Left renal pelvis (tissue), 4 donors: ENCODE data around the gene SCUBE1. TPM values are rescaled to one million over a fixed set of nuclear protein-coding genes. Genes with fewer than 3 reads are reported as not detected.

Experiments used
- DNase-seq, 4 donors: peaks; one replicate each; pipeline ENCODE4 v3.0.0-alpha.2; 2013; ENCODE audit warnings: low read depth in 4 of 4, low spot score in 3 of 4
- polyA plus RNA-seq, 4 donors: library from polyadenylated mRNA; unstranded; fragments of 120-200 nt; gene quantifications; one replicate each; pipeline ENCODE4 v1.2.1, GENCODE V29; 2013; ENCODE audit not compliant: insufficient read length in 4 of 4

The SCUBE1 gene
- polyA plus RNA-seq, 4 donors, result 7.7 to 42.2 (median 9.9) TPM

- DNase-seq, result no peak
These were observed 176.1 kb downstream of the SCUBE1 start for GRCh38 chr22:43167001-43167589.

GRCh38 chr22:43166132-43166930 is 176.8 kb downstream of the SCUBE1 start:
- no peak for DNase-seq

DNA sequence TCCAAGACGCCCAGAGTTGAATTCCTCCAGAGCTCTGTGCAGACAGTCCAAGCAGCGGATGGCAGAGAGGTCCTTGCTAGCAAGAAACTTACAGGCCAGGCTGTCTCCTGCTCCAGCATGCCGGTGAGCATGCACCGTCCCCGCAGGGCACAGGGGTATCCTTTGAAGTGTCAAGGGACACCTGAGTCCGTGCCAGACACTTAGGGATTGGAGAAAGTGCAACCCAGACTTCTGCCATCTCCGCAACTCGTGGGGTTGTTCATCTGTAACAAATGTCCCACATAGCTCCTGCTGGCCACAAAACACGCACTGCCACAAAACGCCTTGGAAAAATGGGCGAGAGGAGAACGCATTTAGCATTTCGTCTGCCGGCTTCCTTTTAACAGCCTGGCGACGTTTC is 178.5 kb downstream of the SCUBE1 start:
- no peak for DNase-seq

DNA sequence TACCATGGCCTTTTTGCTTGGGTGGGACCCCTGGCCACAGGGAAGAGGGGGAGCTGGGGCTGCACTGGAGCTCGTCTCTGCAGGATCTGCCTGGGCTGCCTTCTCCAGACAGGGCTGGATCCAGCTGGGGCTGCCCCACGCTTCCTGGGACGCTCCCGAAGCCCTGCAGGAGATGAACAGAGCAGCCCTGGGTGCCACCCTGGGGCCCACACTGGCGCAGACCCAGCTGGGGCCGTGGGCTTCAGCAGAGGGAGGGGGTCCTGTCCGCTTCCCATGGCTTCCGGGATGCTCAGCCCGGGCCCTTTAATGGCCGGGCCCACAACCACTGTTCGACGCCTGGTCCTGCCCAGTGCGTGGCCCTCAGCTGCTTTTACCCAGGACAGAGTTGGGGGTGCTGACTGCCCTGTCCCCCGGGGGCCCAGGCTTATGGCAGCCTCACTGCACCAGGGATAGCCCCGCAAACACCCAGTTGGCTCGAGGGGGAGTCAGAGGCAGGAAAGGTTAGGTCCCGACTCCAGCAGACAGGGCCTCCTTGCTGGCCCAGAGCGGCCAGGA is 179.9 kb downstream of the SCUBE1 start:
- DNase-seq, result no peak

- no peak for DNase-seq
These were observed 180.6 kb downstream of the SCUBE1 start for GRCh38 chr22:43162412-43163150.

- DNase-seq, result no peak
These were observed 182.6 kb downstream of the SCUBE1 start for GRCh38 chr22:43160497-43161126.

DNA sequence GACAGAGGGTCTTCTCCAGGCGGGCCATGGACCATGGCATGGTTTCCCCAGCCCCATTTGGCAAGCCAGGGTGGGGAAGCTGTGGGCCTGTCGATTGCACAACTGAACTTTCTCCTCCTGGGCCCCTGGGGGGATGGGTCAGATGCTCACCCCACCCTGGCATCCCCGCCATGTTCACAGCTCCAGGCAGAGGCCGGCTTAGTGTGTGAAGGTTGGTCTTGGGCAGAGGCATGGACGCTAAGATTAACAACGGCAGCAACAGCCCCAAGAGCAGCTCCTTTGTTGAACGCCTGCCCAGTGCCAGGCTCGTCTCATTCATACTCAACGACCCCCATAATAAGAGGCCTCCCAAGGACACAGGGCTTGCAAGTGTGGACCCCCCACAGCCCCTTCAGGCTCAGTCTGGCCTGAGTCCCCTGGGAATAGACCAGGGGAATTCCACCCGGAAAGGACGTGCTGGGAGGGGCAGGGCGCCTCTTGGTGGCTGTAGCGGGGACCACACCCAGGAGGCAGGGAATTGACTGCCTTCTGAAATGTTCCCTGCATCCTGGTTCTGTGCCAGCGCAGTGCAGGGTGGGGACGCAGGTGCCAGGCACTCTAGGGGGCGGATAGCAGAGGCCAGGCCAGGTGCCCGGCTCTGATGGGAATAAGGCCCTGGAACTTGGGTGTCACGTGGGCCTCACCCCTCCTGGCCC is 183.5 kb downstream of the SCUBE1 start:
- DNase-seq, result no peak

- DNase-seq, result no peak
These were observed 184.2 kb downstream of the SCUBE1 start for GRCh38 chr22:43158778-43159483.

DNA sequence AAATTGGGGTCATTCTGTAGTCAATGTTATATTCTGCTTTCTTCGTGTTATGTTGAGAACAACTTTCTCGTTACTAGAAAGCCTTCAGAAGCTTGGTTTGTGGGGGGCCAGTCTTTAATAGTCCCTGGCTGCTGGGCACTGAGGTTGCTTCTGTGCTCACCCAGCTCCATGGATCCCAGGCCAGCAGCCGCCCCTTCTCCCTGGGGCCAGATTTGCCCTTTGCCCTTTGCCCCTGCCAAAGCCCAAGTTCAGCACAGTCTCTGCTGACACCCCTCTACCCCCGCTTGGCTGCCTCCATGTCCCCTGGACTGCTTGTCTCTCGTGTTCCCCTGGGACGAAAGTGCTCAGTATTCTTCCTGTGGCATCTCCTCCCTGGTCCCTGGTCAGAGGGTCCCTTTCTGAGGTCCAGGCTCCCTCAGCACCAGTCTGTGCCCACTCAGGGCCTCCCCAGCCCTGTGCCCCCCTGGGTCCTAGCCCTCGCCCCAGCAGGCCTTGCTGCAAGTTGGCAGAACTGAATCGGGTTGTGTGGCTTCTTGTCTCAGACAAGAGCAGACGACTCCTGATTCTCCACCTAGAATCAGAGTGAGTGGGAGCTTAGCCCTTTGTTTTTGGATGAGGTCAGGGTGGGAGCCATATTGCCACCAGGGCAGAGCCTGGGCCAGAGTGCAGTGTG is 185.2 kb downstream of the SCUBE1 start:
- DNase-seq, result no peak

- no peak for DNase-seq
These were observed 186.8 kb downstream of the SCUBE1 start for GRCh38 chr22:43156413-43156812.

DNA sequence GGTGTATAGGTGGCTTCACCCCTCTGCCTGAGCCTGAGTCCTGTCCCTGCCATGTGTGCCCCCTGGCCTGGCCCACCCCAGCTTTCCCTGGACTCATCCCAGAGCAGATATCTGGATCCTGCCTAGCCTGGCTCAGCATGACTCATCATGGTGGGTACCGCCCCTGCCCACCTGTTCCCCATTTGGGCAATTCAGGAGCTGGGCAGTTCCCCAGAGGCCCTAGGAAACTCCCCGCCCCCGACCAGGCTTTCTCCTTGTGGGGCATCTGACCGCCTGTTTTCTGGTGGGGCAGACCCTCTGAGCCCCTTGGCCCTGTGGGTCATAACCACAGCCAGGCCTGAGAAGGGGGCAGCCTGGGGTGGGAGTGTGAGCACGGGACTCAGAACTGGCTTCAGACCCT is 187.4 kb downstream of the SCUBE1 start:
- DNase-seq, result no peak

- no peak for DNase-seq
These were observed 188.2 kb downstream of the SCUBE1 start for GRCh38 chr22:43154887-43155536.

- DNase-seq, result no peak
These were observed 189.3 kb downstream of the SCUBE1 start for GRCh38 chr22:43153899-43154298.

DNA sequence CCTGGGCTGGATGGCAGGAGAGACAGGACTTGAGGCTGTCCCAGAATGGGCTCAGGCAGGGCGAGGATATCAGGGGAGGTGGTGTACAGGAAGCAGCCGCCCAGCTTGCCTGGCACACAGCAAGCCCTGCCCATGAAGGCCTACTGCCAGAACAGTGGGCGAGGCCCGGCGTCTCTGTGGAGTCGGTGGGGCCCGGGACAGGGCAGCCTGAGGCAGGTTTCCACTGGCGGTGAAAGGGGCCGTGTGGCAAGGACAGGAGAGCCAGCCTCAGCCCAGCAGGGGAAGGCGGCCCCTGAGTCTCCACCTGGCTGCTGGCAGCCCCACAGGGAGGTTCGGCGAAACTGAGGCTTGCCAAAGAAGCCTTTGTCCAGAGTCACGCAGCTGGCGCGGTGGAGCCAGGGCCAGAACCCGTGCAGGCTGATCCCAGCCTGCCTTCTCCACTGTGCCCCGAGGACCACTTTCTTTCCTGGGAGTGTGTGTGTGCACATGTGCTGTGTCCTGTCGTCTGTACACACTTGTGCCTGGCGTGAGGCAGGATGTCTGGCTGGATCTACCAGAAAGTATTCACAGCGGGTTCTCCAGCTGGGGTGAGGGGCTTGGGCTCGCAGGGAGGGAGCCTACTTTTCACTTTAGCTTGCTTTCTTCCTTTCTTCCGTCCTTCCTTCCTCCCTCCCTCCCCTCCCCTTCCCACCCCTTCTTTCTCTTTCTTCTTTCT is 190.7 kb downstream of the SCUBE1 start:
- DNase-seq, result no peak

GRCh38 chr22:43152003-43152356 is 191.2 kb downstream of the SCUBE1 start:
- no peak for DNase-seq

DNA sequence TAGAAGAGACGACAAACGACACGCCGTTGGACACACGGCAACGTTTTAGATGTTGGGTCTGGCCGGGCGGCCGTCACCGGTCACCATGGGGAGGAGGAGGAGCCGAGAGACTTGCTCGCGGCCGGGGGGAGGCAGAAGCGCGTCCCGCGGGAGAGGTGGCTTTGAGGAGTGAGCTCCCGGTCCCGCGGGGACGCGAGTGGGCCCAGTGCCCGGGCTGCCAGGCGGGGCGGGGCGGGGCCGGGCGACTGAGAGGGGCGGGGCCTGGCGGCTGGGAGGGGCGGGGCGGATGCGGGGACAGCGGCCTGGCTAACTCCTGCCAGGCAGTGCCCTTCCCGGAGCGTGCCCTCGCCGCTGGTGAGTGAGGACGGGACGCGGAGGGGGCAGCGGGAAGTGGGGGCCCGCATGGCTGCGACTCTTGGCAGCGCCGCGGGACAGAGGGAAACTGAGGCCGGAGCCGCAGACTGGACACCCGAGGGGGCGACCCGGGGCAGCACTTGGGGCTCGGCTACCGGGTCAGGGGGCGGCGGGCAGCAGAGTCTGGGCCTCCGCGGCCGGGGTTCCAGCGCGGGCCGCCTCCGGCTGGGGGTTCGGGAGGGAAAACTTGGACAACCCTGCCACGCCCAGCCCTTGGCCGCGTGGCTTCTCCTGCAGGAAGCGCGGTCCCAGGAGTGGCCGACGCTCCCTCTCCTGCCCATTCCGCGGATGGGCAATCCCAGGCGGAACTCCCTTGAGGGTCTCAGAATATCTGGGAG is 191.7 kb downstream of the SCUBE1 start, which contains the start of gene TSPO:
Gene TSPO, plus strand, starts transcription at position 309 of the 752 bp plus-strand sequence. CDS start 7,680 bp downstream, outside the sequence.
- no peak for DNase-seq

DNA sequence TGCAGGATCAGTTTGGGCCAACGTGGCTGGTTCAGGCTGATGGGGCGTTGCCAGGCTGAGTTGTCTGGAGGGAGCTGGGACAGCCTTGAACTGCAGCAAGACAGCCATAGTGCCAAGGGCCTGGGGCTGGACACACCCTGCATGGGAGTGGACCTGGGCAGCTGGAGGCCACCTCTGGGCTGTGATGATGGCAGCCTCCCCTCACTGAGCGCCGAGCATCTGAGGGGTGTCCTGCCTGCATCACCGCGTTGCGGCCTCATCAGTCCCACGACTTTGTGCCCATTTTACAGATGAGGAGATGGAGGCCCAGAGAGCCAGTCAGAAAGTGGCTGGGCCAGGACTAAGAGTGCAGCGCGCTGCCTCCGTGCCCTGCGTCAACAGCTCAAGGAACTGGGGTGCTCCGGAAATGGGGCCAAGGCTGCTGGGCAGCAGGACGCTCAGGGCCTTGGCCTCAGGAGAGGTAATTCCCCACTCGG is 192.4 kb downstream of the SCUBE1 start:
- no peak for DNase-seq
